MCF 10A (cell line): ENCODE results near the gene ELMO3. TPM values are rescaled to one million over a fixed set of nuclear protein-coding genes. Genes with fewer than 3 reads are reported as not detected.
A peak's percentile ranks its signal among the peaks of the same experiment; 100 is the strongest.

Experiments used
- BruUV-seq: library from RNA; stranded (reverse); fragments of 400-500 nt; replicated peaks from 2 replicates; lab custom pipeline; 2021; lab: Mats Ljungman, UMichigan
- CTCF ChIA-PET: fragments of 300-600 bp; sonication (Branson Sonifier 250); formaldehyde crosslinking; extraction: SDS; loops from one replicate; lab custom pipeline; 2021; ENCODE audit warnings: antibody characterized with exemption, inconsistent platforms; lab: Yijun Ruan, JAX
- POLR2A ChIA-PET: fragments of 300-600, 350-650 bp; sonication (Branson Sonifier 250); formaldehyde crosslinking; extraction: SDS; loops from one replicate; lab custom pipeline; 2020; ENCODE audit warnings: antibody characterized with exemption, inconsistent platforms; lab: Yijun Ruan, JAX
- DNase-seq: peaks from one replicate; pipeline ENCODE4 v3.0.0-alpha.2; 2018; ENCODE audit not compliant: unreplicated experiment
- H3K27ac Mint-ChIP-seq: one replicate; pipeline ENCODE4 v1.8.0; 2022; ENCODE audit warnings: mild to moderate bottlenecking, low read depth, mixed read lengths; ENCODE audit not compliant: unreplicated experiment
- H3K27me3 Mint-ChIP-seq: one replicate; pipeline ENCODE4 v1.8.0; 2022; ENCODE audit warnings: mixed read lengths; ENCODE audit not compliant: insufficient read depth, unreplicated experiment
- H3K36me3 Mint-ChIP-seq: one replicate; pipeline ENCODE4 v1.8.0; 2022; ENCODE audit warnings: mild to moderate bottlenecking, moderate library complexity, mixed read lengths; ENCODE audit not compliant: insufficient read depth, unreplicated experiment
- H3K4me1 Mint-ChIP-seq: one replicate; pipeline ENCODE4 v1.8.0; 2022; ENCODE audit warnings: mixed read lengths; ENCODE audit not compliant: insufficient read depth, unreplicated experiment
- H3K4me3 Mint-ChIP-seq: one replicate; pipeline ENCODE4 v1.8.0; 2022; ENCODE audit warnings: mild to moderate bottlenecking, moderate library complexity, mixed read lengths; ENCODE audit not compliant: unreplicated experiment
- H3K9me3 Mint-ChIP-seq: one replicate; pipeline ENCODE4 v1.8.0; 2022; ENCODE audit warnings: mixed read lengths; ENCODE audit not compliant: unreplicated experiment
- CTCF ChIP-seq: fragments of 200-600 bp; IDR thresholded peaks from one replicate; pipeline ENCODE4 v1.8.0; 2022; ENCODE audit warnings: antibody characterized with exemption, mild to moderate bottlenecking; ENCODE audit not compliant: unreplicated experiment
- intact Hi-C: fragments of 100-400 bp; cut with micrococcal nuclease; formaldehyde crosslinking; loops from 2 replicates; pipeline ENCODE4 v1.14.1; 2022
- microRNA-seq: library from miRNA; unstranded; fragments of <30 nt; microRNA quantifications from one replicate; pipeline ENCODE4 v1.2.0, GENCODE V29; 2022
- total RNA-seq: library from RNA; stranded (reverse); gene quantifications from 2 replicates; pipeline ENCODE4 v1.2.3, GENCODE V29; 2022

ELMO3 gene
- total RNA-seq, 1 experiment from 2014 or later: 12.0 TPM

- TF ChIP-seq CTCF: no peak
Measured at GRCh38 chr16:67250045-67250327, 51.1 kb downstream of the ELMO3 start.

GRCh38 chr16:67252609-67253497 is 53.9 kb downstream of the ELMO3 start:
- ChIA-PET POLR2A (no interaction called here), CTCF (interaction anchor here (0.5 to 1.0 kb wide), 5 partner anchors 14 to 216 kb away, joined by 3 to 4 read pairs (median 3); no protein-coding TSS in a partner anchor)
- no peak for DNase-seq
- Mint-ChIP-seq H3K27ac (no peak overlapping the region), H3K27me3 (peaks cover 18% of the 10 kb centered on the region), H3K4me3 (no peak overlapping the region), H3K36me3 (no peaks in the 10 kb centered on the region), H3K4me1 (peaks cover 8% of the 10 kb centered on the region), H3K9me3 (no peaks in the 10 kb centered on the region)
- BruUV-seq: no TSS peak
- no peak for TF ChIP-seq CTCF
- intact Hi-C loops: no loop called here

More at GRCh38 chr16:67250045-67250327, 51.1 kb downstream of the ELMO3 start:
- BruUV-seq: no TSS peak
- no peaks in the 10 kb centered on the region for H3K9me3 Mint-ChIP-seq
- peaks cover 20% of the 10 kb centered on the region for H3K4me1 Mint-ChIP-seq
- peak overlapping the region; percentile 43 for H3K4me3 Mint-ChIP-seq
- H3K27me3 Mint-ChIP-seq: peaks cover 18% of the 10 kb centered on the region
- POLR2A ChIA-PET: interaction anchor here (0.6 kb wide), 2 partner anchors 10 to 216 kb away, joined by 3 to 4 read pairs; no protein-coding TSS in a partner anchor
- no peak for DNase-seq
- intact Hi-C loops: no loop called here
- no peaks in the 10 kb centered on the region for H3K36me3 Mint-ChIP-seq
- CTCF ChIA-PET: interaction anchor here (0.6 to 3.1 kb wide), 3 partner anchors 11 to 264 kb away, joined by 3 to 19 read pairs (median 6); no protein-coding TSS in a partner anchor
- no peak overlapping the region for H3K27ac Mint-ChIP-seq

Small RNA genes lying within 50 kb of the gene (microRNA-seq; reads per million reads assigned to microRNA genes)
- 52.5 reads per million, percentile 67 among the genes with 10 or more reads in this experiment for gene MIR328

Other genes starting within 250 kb of the ELMO3 start
- 0.52 and 0.65 TPM in 2 replicates for gene CES3, start 237.9 kb upstream of the ELMO3 start, total RNA-seq
- 5.1 and 6.6 TPM in 2 replicates for gene CES4A, start 210.5 kb upstream of the ELMO3 start, total RNA-seq
- 87.1 and 105 TPM in 2 replicates for gene CBFB, start 170.0 kb upstream of the ELMO3 start, total RNA-seq
- 13.8 and 14.5 TPM in 2 replicates for gene PHAF1, start 89.2 kb upstream of the ELMO3 start, total RNA-seq
- gene B3GNT9, start 48.1 kb upstream of the ELMO3 start, total RNA-seq: 0.84 and 1.9 TPM in 2 replicates
- 12.9 and 13.3 TPM in 2 replicates for gene TRADD, start 39.2 kb upstream of the ELMO3 start, total RNA-seq
- gene FBXL8, start 39.2 kb upstream of the ELMO3 start, total RNA-seq: 15.9 and 17.2 TPM in 2 replicates
- 34.3 and 34.8 TPM in 2 replicates for gene HSF4, start 34.4 kb upstream of the ELMO3 start, total RNA-seq
- gene NOL3, start 28.6 kb upstream of the ELMO3 start, total RNA-seq: 49.8 and 65.7 TPM in 2 replicates
- gene MATCAP1, start 15.2 kb upstream of the ELMO3 start, total RNA-seq: 18.1 and 18.7 TPM in 2 replicates
- not detected in 2 replicates for gene EXOC3L1, start 9.0 kb upstream of the ELMO3 start, total RNA-seq
- gene E2F4, start 7.0 kb upstream of the ELMO3 start, total RNA-seq: 81.0 and 85.5 TPM in 2 replicates
- 44.4 and 55.5 TPM in 2 replicates for gene TMEM208, start 28.0 kb downstream of the ELMO3 start, total RNA-seq
- 12.1 and 14.7 TPM in 2 replicates for gene FHOD1, start 48.4 kb downstream of the ELMO3 start, total RNA-seq
- gene SLC9A5, start 49.8 kb downstream of the ELMO3 start, total RNA-seq: 0.40 and 1.4 TPM in 2 replicates
- 30.4 and 32.7 TPM in 2 replicates for gene PLEKHG4, start 80.4 kb downstream of the ELMO3 start, total RNA-seq
- gene KCTD19, start 127.6 kb downstream of the ELMO3 start, total RNA-seq: not detected in 2 replicates
- not detected in 2 replicates for gene LRRC36, start 127.7 kb downstream of the ELMO3 start, total RNA-seq
- not detected in 2 replicates for gene TPPP3, start 194.4 kb downstream of the ELMO3 start, total RNA-seq
- 5.9 and 7.6 TPM in 2 replicates for gene ZDHHC1, start 217.3 kb downstream of the ELMO3 start, total RNA-seq
- 0.42 and 0.86 TPM in 2 replicates for gene HSD11B2, start 232.0 kb downstream of the ELMO3 start, total RNA-seq